GM21723 (cell line): ENCODE results near the gene STRADA.
A peak's percentile ranks its signal among the peaks of the same experiment; 100 is the strongest.

Experiments used
- ATAC-seq: cut with Tn5 transposase; IDR thresholded peaks from one replicate; pipeline ENCODE4 v1.9.1; 2021; ENCODE audit warnings: mild to moderate bottlenecking, moderate library complexity; ENCODE audit not compliant: unreplicated experiment

STRADA gene

GRCh38 chr17:63701868-63702720 is 39.5 kb downstream of the STRADA start:
- no peak for ATAC-seq

GRCh38 chr17:63701456-63701820 is 40.2 kb downstream of the STRADA start:
- no peak for ATAC-seq

GRCh38 chr17:63700528-63701455 is 40.8 kb downstream of the STRADA start:
- no peak for ATAC-seq

- peak; percentile 11 for ATAC-seq
Measured at GRCh38 chr17:63699638-63700527, 41.7 kb downstream of the STRADA start, which contains the start of gene LIMD2. Gene LIMD2, minus strand, starts transcription at chr17:63700125. Its CDS starts 827 bp downstream, at chr17:63699298.

- peak; percentile 24 for ATAC-seq
Measured at GRCh38 chr17:63698886-63699637, 42.5 kb downstream of the STRADA start.

- no peak for ATAC-seq
Measured at GRCh38 chr17:63698381-63698885, 43.2 kb downstream of the STRADA start.

GRCh38 chr17:63697341-63698286 is 44.0 kb downstream of the STRADA start:
- ATAC-seq = peak; percentile 31

GRCh38 chr17:63696381-63696961 is 45.1 kb downstream of the STRADA start:
- ATAC-seq = no peak

- ATAC-seq = no peak
Measured at GRCh38 chr17:63695889-63696288, 45.7 kb downstream of the STRADA start.

- ATAC-seq = no peak
Measured at GRCh38 chr17:63694950-63695773, 46.4 kb downstream of the STRADA start.

GRCh38 chr17:63694229-63694949 is 47.2 kb downstream of the STRADA start:
- ATAC-seq = no peak

- ATAC-seq = no peak
Measured at GRCh38 chr17:63693411-63694113, 48.0 kb downstream of the STRADA start.

- ATAC-seq = no peak
Measured at GRCh38 chr17:63692195-63692816, 49.3 kb downstream of the STRADA start.

GRCh38 chr17:63689479-63689878 is 52.1 kb downstream of the STRADA start:
- no peak for ATAC-seq

- ATAC-seq = no peak
Measured at GRCh38 chr17:63688396-63689020, 53.1 kb downstream of the STRADA start.
